NCI-H1436 treated with DMSO at 0.1 percent for 48 hours (cell line): ENCODE data around the gene GRIN1.
"Not testable (repeated sequence)": the region's sequence is repeated elsewhere in the genome, so short reads cannot be mapped to it uniquely, and the experiment has no call there.

Experiments used
- DNase-seq: peaks from one replicate; lab custom pipeline; 2025; lab: John Stamatoyannopoulos, UW

The GRIN1 gene

DNA sequence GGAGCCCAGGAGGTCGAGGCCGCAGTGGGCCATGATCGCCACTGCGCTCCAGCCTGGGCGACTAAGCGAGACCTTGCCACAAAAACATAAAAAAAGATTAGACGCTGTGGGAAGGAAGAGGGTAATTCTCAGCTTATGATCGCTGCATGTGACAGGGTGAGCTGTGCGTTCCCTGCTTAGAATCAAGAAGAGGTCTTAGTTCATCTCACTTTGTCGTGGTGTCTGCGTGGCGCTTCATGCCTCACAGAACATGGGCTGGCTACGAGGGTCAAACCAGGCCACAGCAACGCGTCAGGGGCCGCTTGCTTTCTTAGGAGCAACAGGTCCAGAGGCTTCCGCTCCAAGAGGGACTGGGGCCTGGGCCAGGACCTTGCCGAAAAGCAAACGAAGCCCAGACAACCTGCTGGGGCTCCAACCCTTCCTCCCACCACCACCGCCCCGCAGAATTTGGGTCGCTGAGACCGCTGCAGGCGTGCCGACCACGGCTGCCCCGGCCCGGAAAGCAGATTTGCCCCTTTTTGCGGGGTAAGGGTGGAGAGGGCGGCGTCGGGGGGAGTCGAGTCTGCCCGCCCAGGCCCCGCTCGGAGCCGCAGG is 10.0 kb upstream of the GRIN1 start:
- DNase-seq = no peak

DNA sequence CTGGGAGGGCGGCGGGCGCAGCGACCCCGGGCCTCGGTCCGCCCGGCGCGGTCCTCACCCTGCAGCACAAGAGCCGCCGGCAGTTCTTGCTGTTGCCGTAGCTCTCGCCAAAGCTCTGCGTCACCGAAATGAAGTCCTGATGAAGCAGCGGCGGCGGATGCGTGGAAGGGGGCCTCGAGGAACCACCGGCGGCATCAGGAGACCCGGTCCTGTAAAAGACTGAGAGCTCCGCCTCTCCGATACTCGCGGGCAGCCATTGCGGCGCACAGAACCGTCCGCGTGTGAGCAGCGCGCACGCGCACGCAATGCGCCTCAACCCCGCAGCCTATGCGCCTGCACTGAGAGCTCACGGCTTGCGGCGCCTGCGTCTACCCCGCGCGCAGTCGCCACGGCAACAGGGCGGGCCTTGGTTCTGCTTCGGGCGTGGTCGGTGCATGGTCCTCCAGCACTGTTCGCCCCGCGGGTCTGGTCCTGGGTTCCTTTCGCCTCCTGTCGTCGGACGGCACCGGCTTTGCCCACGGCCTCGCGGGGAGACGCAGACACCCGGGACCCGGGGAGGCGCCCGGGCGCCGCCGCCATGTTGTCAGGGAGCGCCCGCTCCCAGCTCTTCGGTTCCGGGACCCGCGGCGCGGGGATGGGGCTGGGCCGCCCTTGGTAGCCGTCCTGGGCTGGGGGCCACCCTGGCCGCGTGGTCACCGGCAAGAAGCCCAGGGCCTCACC is 9.3 kb upstream of the GRIN1 start:
- peak; percentile 57 for DNase-seq

DNA sequence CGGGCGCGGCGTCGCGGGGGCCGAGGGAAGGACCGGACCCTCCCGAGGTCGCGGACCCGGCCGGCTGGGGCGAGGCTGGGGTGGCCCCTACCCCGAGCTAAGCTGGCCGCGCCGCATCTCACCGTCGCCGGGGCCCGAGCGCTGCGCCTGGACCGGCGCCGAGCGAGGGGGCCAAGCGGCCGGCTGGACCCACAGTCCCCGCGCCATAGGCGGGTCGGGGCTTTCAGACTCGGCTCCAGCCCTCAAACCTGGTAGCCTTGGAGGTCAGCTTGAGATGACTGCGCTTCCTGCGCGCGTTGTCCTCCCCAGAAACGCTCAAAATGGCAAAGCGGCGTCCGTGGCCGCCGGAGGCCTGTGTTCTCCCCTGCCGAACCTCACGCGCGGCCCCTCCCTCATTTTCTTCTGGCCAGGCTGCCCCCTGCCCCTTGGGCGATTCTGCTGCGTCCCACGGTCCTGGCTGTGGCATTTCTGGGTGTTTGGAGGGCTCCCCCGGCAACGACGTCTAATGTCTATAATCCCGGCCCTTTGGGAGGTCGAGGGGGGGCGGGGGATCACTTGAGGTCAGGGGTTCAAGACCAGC is 8.7 kb upstream of the GRIN1 start:
- no peak for DNase-seq

DNA sequence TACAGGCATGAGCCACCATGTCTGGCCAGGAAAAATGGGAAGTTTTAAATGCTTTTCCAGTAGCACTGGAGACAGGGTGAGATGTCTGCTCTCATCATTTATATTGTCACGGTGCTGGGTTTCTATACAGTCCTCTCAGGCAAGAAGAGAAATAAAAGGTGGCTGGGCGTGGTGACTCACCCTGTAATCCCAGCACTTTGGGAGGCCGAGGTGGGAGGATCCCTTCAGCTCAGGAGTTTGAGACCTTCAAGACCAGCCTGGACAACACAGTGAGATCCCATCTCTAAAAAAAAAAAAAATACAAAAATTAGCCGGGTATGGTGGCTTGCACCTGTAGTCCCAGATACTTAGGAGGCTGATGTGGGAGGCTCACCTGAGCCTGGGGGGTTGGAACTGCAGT is 4.8 kb upstream of the GRIN1 start:
- DNase-seq = no peak

DNA sequence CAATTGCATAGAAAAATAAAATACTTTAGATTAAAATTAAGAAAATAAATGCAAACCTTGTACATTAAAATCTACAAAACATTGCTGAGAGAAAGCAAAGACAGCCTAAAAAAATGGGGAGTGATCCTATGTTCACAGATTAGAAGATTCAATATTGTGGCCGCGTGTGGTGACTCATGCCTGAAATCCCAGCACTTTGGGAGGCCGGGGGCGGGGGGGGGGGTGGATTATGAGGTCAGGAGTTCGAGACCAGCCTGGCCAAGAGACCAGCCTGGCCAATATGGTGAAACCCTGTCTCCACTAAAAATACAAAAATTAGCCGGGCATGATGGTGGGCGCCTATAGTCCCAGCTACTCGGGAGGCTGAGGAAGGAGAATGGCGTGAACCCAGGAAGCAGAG is 3.8 kb upstream of the GRIN1 start:
- DNase-seq = not testable (repeated sequence)

DNA sequence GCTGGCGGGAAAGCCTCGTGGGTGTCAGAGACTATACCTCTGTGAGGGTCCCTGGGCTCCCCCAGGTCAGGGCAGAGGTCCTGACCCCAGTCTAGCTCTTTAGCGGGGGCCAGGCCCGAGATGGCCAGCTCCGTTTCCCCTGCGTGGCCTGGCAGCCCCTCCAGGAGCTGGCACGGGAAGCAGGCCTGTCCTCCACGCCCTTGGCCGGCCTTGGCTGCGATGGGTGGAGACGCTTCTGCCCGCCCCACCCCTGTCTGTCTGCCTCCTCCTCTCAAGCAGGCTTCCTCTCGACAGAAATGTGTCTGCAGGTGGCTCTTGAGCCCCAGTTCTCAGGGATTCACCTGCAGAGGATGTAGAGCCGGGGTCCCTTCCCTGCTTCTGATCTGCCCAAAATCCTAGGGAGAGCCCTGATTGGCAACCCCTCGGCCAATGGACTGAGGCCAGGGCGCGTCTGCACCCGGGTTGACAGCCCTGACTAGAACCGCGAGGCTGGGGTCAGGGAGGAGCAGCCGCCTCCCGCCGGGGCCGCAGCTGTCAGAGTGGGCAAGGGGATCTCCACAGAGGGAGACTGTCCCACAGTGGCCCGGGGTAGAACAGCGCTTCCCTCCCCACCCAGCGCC is 2.6 kb upstream of the GRIN1 start:
- DNase-seq = no peak

- DNase-seq = no peak
These were observed 1.9 kb upstream of the GRIN1 start for GRCh38 chr9:137136881-137137607.

GRCh38 chr9:137138058-137138721 is 764 bp upstream of the GRIN1 start:
- DNase-seq = no peak

GRCh38 chr9:137139468-137140150 is 655 bp downstream of the GRIN1 start:
- DNase-seq = no peak

DNA sequence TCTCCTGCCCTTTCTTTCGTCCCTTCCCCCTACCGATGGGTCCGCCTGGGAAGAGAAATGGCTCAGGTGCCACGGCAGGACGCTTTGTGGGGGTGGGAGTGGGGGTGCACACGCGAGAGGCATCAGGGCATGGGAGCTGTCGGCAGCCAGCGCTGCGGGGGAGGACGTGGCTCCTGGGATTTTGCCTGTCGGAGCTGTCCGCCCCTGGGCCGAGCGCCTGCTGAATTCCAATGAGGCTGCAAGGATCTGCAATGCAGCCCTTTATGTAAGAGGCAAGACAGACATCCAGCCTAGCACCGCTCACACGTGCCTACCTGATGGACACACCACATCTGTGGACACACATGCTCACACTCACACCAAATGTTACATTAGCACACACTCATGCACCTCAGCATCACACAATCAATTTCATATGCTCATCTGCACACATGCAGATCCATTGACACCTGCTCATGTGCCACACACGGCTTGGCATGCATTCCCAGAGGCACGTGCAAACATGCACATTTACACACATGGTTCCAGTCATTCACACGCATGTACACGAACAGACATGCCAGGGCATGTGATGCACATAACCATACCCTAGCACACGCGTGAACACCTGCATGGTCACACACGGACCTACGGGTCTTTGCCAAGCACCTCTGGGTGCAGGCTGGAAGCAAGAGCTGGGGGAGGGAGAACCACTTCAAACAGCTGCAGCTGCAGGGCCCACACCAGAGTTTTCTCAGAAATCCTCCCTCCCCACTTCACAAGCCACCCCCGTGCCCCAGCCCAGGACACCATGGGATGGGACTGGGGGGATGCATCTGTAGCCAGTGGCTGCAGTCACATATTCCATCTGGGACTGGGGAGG is 1.4 kb downstream of the GRIN1 start:
- no peak for DNase-seq

GRCh38 chr9:137141050-137141810 is 2.3 kb downstream of the GRIN1 start:
- DNase-seq = no peak

GRCh38 chr9:137141976-137142936 is 3.3 kb downstream of the GRIN1 start:
- DNase-seq = no peak

- no peak for DNase-seq
These were observed 4.5 kb downstream of the GRIN1 start for GRCh38 chr9:137143459-137143858.

DNA sequence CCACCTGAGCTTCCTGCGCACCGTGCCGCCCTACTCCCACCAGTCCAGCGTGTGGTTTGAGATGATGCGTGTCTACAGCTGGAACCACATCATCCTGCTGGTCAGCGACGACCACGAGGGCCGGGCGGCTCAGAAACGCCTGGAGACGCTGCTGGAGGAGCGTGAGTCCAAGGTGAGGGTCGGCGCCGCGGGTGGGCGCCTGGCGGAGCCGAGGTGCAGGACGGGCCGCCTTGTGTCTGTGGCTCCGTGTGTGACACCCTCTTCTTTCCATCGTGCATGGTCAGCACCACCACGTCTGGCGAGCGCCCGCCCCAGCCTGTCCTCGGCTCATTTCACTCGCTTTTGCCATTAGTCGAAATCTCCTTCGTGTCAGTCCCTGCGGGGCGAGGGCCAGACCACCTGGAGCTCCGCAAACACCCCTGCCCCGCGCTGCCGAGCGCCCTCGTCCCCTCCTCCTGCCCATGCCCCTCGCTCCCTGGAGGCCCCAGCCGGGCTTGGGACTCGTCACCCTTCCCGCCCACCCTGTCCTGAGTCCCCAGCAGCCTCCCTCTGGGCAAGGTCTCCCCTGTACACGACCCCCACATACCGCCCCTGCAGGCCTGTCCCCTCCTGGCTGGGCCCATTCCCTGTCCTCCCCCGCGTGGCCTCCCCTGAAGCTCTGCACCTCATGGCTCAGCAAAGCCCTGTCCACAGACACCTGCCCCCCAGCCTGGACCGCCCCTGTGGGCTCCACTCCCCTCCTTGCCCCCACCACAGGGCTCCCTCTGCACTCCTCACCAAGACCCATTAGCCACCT is 7.0 kb downstream of the GRIN1 start:
- DNase-seq = no peak

DNA sequence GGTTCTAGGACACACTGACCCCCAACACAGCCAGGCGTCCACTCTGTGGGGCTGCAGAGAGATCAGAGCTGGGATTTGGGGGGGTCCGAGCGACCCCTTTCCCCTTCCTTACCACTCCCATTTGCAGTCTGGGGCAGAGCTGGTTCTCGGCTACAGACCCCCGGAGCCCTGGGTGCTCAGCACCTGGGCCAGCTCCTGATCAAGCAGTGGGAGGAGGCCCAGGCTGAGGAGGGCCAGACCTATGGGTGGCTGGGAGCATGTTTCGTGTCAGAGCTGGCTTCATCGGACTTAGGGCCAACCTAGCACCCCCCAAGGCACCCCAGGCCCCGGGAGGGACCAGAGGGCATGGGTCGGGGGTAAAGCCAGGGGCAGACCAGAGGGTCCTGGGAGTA is 7.6 kb downstream of the GRIN1 start:
- DNase-seq = no peak

- no peak for DNase-seq
These were observed 8.3 kb downstream of the GRIN1 start for GRCh38 chr9:137147091-137147792.

- DNase-seq = no peak
These were observed 8.8 kb downstream of the GRIN1 start for GRCh38 chr9:137147793-137148160.
